GM23338 (cell line): ENCODE results near the gene LRBA. TPM values are rescaled to one million over a fixed set of nuclear protein-coding genes. Genes with fewer than 3 reads are reported as not detected.

Experiments used
- ATAC-seq: fragments of 200-7000 bp; cut with Tn5 transposase; 3 replicates; pipeline ENCODE4 v1.9.1; 2020
- DNase-seq: peaks from one replicate; pipeline ENCODE4 v3.0.0-alpha.2; 2015; ENCODE audit warnings: low spot score
- H2AFZ ChIP-seq: fragments of 200-600 bp; sonication (generic); 2 replicates; pipeline ENCODE4 v1.8.0; 2016; ENCODE audit warnings: antibody characterized with exemption, mild to moderate bottlenecking, moderate library complexity
- H3F3A ChIP-seq: fragments of 200-600 bp; sonication (generic); replicated peaks from 2 replicates; pipeline ENCODE4 v1.8.0; 2017; ENCODE audit warnings: antibody characterized with exemption, mixed run types, low read depth
- H3K27ac ChIP-seq: fragments of 200-600 bp; sonication (generic); 2 replicates; pipeline ENCODE4 v1.6.1; 2016; ENCODE audit warnings: low read depth
- H3K27me3 ChIP-seq: fragments of 200-600 bp; sonication (generic); 2 replicates; pipeline ENCODE4 v1.8.0; 2016; ENCODE audit warnings: mild to moderate bottlenecking, mixed run types, moderate library complexity; ENCODE audit not compliant: insufficient read depth
- H3K36me3 ChIP-seq: fragments of 200-600 bp; sonication (generic); 2 replicates; pipeline ENCODE4 v1.8.0; 2016; ENCODE audit warnings: mild to moderate bottlenecking; ENCODE audit not compliant: insufficient read depth
- H3K4me1 ChIP-seq: fragments of 200-600 bp; sonication (generic); 2 replicates; pipeline ENCODE4 v1.8.0; 2016; ENCODE audit warnings: mild to moderate bottlenecking, moderate library complexity; ENCODE audit not compliant: insufficient read depth
- H3K4me2 ChIP-seq: fragments of 200-600 bp; sonication (generic); 2 replicates; pipeline ENCODE4 v1.7.1; 2017; ENCODE audit warnings: mixed run types
- H3K4me3 ChIP-seq: fragments of 200-600 bp; sonication (generic); 2 replicates; pipeline ENCODE4 v1.6.1; 2016; ENCODE audit warnings: mixed run types
- H3K79me2 ChIP-seq: fragments of 200-600 bp; sonication (generic); replicated peaks from 2 replicates; pipeline ENCODE4 v1.8.0; 2017; ENCODE audit warnings: mild to moderate bottlenecking; ENCODE audit not compliant: insufficient read depth
- H3K9me2 ChIP-seq: fragments of 200-600 bp; sonication (generic); 2 replicates; pipeline ENCODE4 v1.8.0; 2017; ENCODE audit not compliant: insufficient read depth
- H4K20me1 ChIP-seq: fragments of 200-600 bp; sonication (generic); replicated peaks from 2 replicates; pipeline ENCODE4 v1.8.0; 2017; ENCODE audit warnings: mild to moderate bottlenecking; ENCODE audit not compliant: insufficient read depth
- H3K27ac Mint-ChIP-seq: 2 replicates; pipeline ENCODE4 v1.8.0; 2020; ENCODE audit warnings: inconsistent platforms, mild to moderate bottlenecking, moderate library complexity, mixed read lengths
- H3K27me3 Mint-ChIP-seq: 3 replicates; pipeline ENCODE4 v1.8.0; 2022; ENCODE audit warnings: low read depth, mild to moderate bottlenecking, moderate library complexity, mixed read lengths, inconsistent platforms; ENCODE audit not compliant: insufficient read depth, poor library complexity
- H3K36me3 Mint-ChIP-seq: 3 replicates; pipeline ENCODE4 v1.8.0; 2021; ENCODE audit warnings: low read depth, mild to moderate bottlenecking, inconsistent platforms, moderate library complexity, mixed read lengths
- H3K4me1 Mint-ChIP-seq: 3 replicates; pipeline ENCODE4 v1.8.0; 2020; ENCODE audit warnings: mild to moderate bottlenecking, inconsistent platforms, mixed read lengths
- H3K4me3 Mint-ChIP-seq: 3 replicates; pipeline ENCODE4 v1.8.0; 2021; ENCODE audit warnings: moderate library complexity, mild to moderate bottlenecking, inconsistent platforms, mixed read lengths
- H3K9me3 Mint-ChIP-seq: 3 replicates; pipeline ENCODE4 v1.8.0; 2020; ENCODE audit warnings: moderate library complexity, mild to moderate bottlenecking, inconsistent platforms, mixed read lengths
- CREB1 ChIP-seq: fragments of 250-450 bp; sonication (Bioruptor Pico); IDR thresholded peaks from 2 replicates; pipeline ENCODE4 v1.5.0; 2020; ENCODE audit warnings: low read depth, mild to moderate bottlenecking, moderate library complexity
- ETS1 ChIP-seq: IDR thresholded peaks from 2 replicates; pipeline ENCODE4 v1.6.1; 2016; ENCODE audit warnings: antibody characterized with exemption
- EZH2 ChIP-seq: fragments of 200-600 bp; sonication (generic); IDR thresholded peaks from one replicate; pipeline ENCODE4 v1.8.0; 2017; ENCODE audit warnings: antibody characterized with exemption, mild to moderate bottlenecking, low read depth; ENCODE audit not compliant: unreplicated experiment
- EZH2phosphoT487 ChIP-seq: fragments of 200-600 bp; sonication (generic); IDR thresholded peaks from one replicate; pipeline ENCODE4 v1.8.1; 2018; ENCODE audit warnings: antibody characterized with exemption; ENCODE audit not compliant: unreplicated experiment
- JUNB ChIP-seq: IDR thresholded peaks from one replicate; pipeline ENCODE4 v1.6.1; 2016; ENCODE audit warnings: antibody characterized with exemption; ENCODE audit not compliant: unreplicated experiment
- NANOG ChIP-seq: IDR thresholded peaks from 2 replicates; pipeline ENCODE4 v1.6.1; 2016; ENCODE audit warnings: antibody characterized with exemption, borderline replicate concordance
- POLR2AphosphoS5 ChIP-seq: IDR thresholded peaks from 2 replicates; pipeline ENCODE4 v1.6.1; 2016; ENCODE audit warnings: antibody characterized with exemption, low read depth
- STAT1 ChIP-seq: IDR thresholded peaks from one replicate; pipeline ENCODE4 v1.6.1; 2016; ENCODE audit warnings: antibody characterized with exemption; ENCODE audit not compliant: unreplicated experiment
- ZNF114 ChIP-seq: fragments of 250-450 bp; sonication (Bioruptor Pico); IDR thresholded peaks from 2 replicates; pipeline ENCODE4 v1.5.0; 2020; ENCODE audit warnings: mild to moderate bottlenecking, moderate library complexity
- ZNF331 ChIP-seq: fragments of 250-450 bp; sonication (Bioruptor Pico); IDR thresholded peaks from 2 replicates; pipeline ENCODE4 v1.5.0; 2020; ENCODE audit warnings: low read depth, mild to moderate bottlenecking, moderate library complexity
- ZNF462 ChIP-seq: fragments of 250-450 bp; sonication (Bioruptor Pico); IDR thresholded peaks from 2 replicates; pipeline ENCODE4 v1.5.0; 2020; ENCODE audit warnings: mild to moderate bottlenecking, moderate library complexity
- polyA plus RNA-seq: library from polyadenylated mRNA; unstranded; fragments of >200 nt; fragmentation: Nextera tagmentation; extraction: Ambion mirVana; gene quantifications from 2 replicates; pipeline ENCODE4 v1.2.1, GENCODE V29; 2016
- total RNA-seq: library from RNA; depleted of rRNA; stranded (reverse); fragments of >200 nt; shearing (Covaris generic); gene quantifications from 2 replicates; pipeline ENCODE4 v1.2.3, GENCODE V29; 2014
- TF ChIP-seq, protein P1 (sequence below): IDR thresholded peaks from one replicate; pipeline ENCODE4 v1.6.1; 2018; ENCODE audit warnings: antibody characterized with exemption; ENCODE audit not compliant: unreplicated experiment
- TF ChIP-seq, protein P2 (sequence below), 2 experiments: fragments of 200-600 bp in 1 of 2; sonication (generic) in 1 of 2; conservative IDR thresholded peaks; 2 replicates each; pipeline versions ENCODE4 v1.5.1 to v1.6.1; 2016 to 2017; ENCODE audit warnings: antibody characterized with exemption in 2 of 2, low read depth in 2 of 2, mild to moderate bottlenecking in 2 of 2, moderate library complexity in 1 of 2

Gene LRBA
- total and polyA plus RNA-seq, 2 experiments from 2014 or later, result 23.3 to 126 TPM

- DNase-seq, result no peak
- peaks cover 49% of the 10 kb centered on the region for H3K36me3 Mint-ChIP-seq
- no peak overlapping the region for H3K27ac Mint-ChIP-seq
- no peak for ATAC-seq
- Histone ChIP-seq H3K4me1 (no peaks in the 10 kb centered on the region), H3K4me3 (no peak overlapping the region), H3K4me2 (no peak overlapping the region), H4K20me1 (no peaks in the 10 kb centered on the region), H3F3A (no peaks in the 10 kb centered on the region), H3K9me2 (no peaks in the 10 kb centered on the region), H3K36me3 (peaks cover 15% of the 10 kb centered on the region; the same call in 1 of the 2 replicates), H2AFZ (no peak overlapping the region), H3K79me2 (no peaks in the 10 kb centered on the region), H3K27ac (no peak overlapping the region), H3K27me3 (no peaks in the 10 kb centered on the region)
- no peak overlapping the region for H3K4me3 Mint-ChIP-seq
- TF ChIP-seq EZH2 (no peak), STAT1 (no peak), ZNF462 (CRISPR knock-in tag) (no peak), ZNF331 (no peak), CREB1 (CRISPR knock-in tag) (no peak), EZH2phosphoT487 (no peak), ZNF114 (CRISPR knock-in tag) (no peak), NANOG (no peak), ETS1 (no peak), JUNB (no peak), POLR2AphosphoS5 (no peak)
- TF ChIP-seq, protein P1, sequence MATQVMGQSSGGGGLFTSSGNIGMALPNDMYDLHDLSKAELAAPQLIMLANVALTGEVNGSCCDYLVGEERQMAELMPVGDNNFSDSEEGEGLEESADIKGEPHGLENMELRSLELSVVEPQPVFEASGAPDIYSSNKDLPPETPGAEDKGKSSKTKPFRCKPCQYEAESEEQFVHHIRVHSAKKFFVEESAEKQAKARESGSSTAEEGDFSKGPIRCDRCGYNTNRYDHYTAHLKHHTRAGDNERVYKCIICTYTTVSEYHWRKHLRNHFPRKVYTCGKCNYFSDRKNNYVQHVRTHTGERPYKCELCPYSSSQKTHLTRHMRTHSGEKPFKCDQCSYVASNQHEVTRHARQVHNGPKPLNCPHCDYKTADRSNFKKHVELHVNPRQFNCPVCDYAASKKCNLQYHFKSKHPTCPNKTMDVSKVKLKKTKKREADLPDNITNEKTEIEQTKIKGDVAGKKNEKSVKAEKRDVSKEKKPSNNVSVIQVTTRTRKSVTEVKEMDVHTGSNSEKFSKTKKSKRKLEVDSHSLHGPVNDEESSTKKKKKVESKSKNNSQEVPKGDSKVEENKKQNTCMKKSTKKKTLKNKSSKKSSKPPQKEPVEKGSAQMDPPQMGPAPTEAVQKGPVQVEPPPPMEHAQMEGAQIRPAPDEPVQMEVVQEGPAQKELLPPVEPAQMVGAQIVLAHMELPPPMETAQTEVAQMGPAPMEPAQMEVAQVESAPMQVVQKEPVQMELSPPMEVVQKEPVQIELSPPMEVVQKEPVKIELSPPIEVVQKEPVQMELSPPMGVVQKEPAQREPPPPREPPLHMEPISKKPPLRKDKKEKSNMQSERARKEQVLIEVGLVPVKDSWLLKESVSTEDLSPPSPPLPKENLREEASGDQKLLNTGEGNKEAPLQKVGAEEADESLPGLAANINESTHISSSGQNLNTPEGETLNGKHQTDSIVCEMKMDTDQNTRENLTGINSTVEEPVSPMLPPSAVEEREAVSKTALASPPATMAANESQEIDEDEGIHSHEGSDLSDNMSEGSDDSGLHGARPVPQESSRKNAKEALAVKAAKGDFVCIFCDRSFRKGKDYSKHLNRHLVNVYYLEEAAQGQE, result no peak
- TF ChIP-seq, protein P2, sequence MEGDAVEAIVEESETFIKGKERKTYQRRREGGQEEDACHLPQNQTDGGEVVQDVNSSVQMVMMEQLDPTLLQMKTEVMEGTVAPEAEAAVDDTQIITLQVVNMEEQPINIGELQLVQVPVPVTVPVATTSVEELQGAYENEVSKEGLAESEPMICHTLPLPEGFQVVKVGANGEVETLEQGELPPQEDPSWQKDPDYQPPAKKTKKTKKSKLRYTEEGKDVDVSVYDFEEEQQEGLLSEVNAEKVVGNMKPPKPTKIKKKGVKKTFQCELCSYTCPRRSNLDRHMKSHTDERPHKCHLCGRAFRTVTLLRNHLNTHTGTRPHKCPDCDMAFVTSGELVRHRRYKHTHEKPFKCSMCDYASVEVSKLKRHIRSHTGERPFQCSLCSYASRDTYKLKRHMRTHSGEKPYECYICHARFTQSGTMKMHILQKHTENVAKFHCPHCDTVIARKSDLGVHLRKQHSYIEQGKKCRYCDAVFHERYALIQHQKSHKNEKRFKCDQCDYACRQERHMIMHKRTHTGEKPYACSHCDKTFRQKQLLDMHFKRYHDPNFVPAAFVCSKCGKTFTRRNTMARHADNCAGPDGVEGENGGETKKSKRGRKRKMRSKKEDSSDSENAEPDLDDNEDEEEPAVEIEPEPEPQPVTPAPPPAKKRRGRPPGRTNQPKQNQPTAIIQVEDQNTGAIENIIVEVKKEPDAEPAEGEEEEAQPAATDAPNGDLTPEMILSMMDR (conservative IDR thresholded peaks at IDR 0.05; ENCODE audit: low read depth in 2 of 2), result no peak
- no peaks in the 10 kb centered on the region for H3K9me3 Mint-ChIP-seq
- H3K27me3 Mint-ChIP-seq, result no peaks in the 10 kb centered on the region
- peaks cover 6% of the 10 kb centered on the region for H3K4me1 Mint-ChIP-seq
Measured at GRCh38 chr4:150911326-150911725, 103.8 kb downstream of the LRBA start.
